Ovary (tissue), 3 donors: Measurements from ENCODE around the gene CARD10.

Experiments used
- CTCF ChIP-seq, 3 donors: fragments of 450-650 bp in 2 of 3; fragments of 200-600 bp in 1 of 3; IDR thresholded peaks; one replicate each; pipeline versions ENCODE4 v1.5.1 to v1.8.0; 2016 to 2022; ENCODE audit warnings: antibody characterized with exemption in 3 of 3, mild to moderate bottlenecking in 1 of 3
- EP300 ChIP-seq: sonication (generic); formaldehyde crosslinking; IDR thresholded peaks from one replicate; pipeline ENCODE4 v1.6.1; 2017; ENCODE audit warnings: antibody characterized with exemption
- POLR2A ChIP-seq: fragments of 450-650 bp; IDR thresholded peaks from one replicate; pipeline ENCODE4 v1.6.1; 2017; ENCODE audit warnings: antibody characterized with exemption, mild to moderate bottlenecking, moderate library complexity
- donor health status: DM: no; HTN: no; CAD: no.

GRCh38 chr22:37451218-37451617, 68.0 kb downstream of the CARD10 start:
- no peak for TF ChIP-seq POLR2A
- TF ChIP-seq CTCF (IDR thresholded peaks at IDR 0.05), result no peak
- TF ChIP-seq EP300, result no peak
